HG03558 (cell line): ENCODE data around the gene USP20.
A peak's percentile ranks its signal among the peaks of the same experiment; 100 is the strongest.

ENCODE experiments used
- ATAC-seq: cut with Tn5 transposase; IDR thresholded peaks from one replicate; pipeline ENCODE4 v1.9.1; 2021; ENCODE audit warnings: moderate number of reproducible peaks; ENCODE audit not compliant: unreplicated experiment; ENCODE audit errors: extremely low read depth

Gene USP20

DNA sequence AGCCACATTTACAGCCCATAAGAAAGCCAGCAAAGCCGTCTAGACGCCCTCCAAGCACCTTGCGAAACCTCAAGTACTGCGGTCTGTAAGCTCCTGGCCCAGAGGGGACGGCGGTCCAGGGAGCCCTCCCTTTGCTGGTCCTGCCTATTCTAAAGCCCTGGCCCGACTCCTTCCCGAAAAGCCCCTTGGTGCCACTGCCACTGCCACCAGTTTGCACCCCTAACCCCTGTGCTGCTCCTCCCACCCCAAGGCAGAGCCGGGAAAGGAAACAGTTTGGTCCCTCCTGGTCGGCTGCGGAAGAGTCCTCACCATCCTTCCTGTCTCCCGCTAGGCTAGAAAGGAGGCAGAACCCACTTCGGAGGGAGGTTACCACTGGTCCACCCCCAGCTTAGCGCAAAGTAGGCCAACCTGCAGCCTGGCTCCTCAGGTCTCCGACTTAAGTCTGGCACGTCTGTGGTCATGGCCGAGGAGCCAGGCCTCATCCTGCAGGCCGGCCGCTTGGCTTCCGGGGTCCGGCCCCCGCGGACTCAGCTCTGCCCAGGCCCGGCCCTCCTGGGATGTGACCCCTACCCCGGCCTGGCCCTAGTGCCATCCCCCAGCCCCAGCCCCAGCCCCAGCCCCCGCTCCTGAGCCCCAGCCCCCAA lies 12.2 kb upstream of the USP20 start:
- no peak for ATAC-seq

DNA sequence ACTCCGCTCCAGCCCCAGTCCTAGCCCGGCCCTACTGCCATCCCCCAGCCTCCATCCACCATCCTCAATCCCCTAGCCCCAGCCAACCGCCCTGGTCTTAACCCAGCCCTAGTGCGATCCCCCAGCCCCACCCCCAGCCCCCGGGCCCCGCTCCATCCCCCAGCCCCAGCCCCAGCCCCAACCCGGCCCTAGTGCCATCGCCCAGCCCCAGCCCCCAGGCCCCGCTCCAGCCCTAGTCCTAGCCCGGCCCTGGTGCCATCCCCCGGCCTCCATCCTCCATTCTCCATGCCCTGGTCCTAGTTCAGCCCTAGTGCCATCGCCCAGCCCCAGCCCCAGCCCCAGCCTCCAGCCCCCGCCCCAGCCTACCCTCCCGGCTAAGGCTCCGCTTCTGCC lies 11.7 kb upstream of the USP20 start:
- ATAC-seq: peak; percentile 11

DNA sequence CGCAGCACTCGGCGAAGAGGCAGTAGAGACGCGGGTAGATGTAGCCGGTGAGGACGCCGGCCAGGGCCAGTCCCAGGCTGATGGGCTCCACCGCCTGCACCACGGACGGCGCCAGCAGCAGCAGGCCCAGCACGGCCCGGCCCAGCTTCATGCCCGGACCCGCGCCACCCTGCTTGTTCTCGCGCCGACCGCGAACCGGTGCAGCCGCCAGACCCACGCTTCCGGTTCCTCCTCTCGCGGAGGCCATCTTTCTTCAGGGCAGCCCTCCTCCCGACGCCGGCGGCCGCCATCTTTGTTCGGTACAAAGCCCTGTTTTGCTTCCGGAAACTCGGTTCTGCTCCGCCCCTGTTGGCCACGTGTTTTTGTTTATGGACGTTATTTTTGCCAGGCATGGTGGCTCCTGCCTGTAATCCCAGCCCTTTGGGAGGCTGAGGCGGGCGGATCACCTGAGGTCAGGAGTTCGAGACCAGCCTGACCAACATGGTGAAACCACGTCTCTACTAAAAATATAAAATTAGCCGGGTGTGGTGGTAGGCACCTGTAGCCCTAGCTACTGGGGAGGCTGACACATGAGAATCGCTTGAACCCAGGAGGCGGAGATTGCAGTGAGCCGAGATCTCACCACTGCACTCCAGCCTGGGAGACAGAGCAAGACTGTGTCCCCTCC lies 11.2 kb upstream of the USP20 start, which contains the start of gene TOR1A:
TOR1A (minus strand) TSS at position 202 of the 667 bp plus-strand sequence; CDS start at position 151, 51 bp downstream.
- ATAC-seq: peak; percentile 46

DNA sequence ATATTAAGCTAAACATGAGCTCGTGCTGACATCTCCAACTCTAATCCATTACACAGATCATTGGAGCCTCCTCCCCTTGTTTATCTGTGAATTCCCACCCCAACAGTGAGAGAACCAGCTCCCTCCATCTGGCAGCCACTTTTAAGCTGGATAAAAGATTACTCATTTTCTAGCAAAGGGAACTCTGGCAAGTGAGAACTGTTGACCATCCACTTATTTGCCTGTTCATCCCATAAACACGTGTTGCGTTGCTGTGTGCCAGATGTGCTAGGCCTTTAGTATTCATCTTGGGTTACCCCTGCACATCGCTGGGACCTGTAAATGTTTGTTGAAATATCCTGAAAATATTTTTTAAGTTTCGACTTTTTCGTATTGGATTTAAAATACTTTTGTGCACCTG lies 8.9 kb upstream of the USP20 start:
- ATAC-seq: no peak

DNA sequence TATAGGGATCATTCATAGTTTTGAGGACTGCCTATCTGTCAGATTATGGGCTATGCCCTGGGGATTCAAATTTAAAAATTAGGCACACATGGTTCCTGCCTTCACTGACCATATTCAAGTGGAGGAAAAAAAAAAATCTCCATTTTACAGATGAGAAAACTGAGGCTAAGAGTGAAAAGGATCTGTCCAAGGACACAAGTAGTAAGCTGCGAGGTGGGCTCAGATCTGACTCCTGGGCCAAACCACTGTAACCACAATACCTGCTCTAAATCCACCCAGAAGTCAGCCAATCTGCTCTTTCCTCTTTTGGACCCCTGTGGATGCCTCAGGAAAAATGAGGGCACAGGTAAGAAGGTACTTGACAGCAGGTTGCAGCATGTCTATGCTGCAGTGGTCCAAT lies 8.5 kb upstream of the USP20 start:
- no peak for ATAC-seq

DNA sequence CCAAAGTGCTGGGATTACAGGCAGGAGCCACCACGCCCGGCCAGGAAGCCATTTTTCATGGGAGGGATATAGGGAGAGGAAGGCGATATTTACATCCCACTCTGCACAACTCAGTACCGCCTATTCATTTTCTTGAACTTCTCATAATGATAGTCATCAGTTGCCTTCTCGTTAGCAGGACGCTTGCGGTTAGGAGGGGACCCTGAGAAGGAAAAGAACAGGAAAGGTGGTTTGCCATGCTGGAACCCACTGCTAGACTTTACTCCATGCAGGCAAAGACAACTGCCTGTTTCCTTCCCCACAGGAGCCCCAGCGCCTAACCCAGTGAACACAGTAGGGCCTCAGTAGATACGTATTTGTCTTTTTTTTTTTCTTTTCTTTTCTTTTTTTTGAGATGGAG lies 7.2 kb upstream of the USP20 start:
- no peak for ATAC-seq

DNA sequence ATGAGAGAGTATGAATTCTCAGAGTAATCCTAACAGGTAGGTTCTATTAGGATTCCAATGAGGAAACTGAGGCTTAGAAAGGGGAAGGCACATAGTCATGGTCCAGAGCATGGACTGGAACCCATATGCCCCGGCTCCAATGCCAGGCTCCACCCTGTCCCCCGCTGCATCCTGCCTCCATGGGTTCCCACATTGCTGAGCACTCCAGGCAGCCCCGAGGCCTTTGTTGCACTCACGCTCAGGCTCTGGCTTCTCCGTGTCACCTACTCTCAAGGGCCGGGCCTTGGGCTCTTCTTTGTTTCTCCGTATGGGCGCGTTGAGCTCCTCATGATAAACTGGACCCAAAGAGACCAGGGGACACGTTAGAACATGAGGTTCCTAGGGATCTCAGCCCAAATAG lies 6.3 kb upstream of the USP20 start:
- no peak for ATAC-seq

DNA sequence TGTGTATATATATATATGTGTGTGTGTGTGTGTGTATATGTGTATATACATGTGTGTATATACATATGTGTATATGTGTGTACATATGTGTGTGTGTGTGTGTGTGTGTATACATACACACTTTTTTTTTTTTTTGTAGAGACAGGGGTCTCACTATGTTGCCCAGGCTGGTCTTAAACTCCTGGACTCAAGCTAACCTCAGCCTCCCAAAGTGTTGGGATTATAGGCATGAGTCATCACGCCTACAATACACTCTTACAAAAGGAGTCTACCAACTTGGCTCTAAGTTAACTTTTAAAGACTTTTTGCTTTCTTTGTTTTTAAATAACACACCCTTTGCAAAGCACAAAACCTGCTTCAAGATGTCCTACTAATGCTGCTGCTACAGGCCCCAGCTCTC lies 2.3 kb upstream of the USP20 start:
- no peak for ATAC-seq

DNA sequence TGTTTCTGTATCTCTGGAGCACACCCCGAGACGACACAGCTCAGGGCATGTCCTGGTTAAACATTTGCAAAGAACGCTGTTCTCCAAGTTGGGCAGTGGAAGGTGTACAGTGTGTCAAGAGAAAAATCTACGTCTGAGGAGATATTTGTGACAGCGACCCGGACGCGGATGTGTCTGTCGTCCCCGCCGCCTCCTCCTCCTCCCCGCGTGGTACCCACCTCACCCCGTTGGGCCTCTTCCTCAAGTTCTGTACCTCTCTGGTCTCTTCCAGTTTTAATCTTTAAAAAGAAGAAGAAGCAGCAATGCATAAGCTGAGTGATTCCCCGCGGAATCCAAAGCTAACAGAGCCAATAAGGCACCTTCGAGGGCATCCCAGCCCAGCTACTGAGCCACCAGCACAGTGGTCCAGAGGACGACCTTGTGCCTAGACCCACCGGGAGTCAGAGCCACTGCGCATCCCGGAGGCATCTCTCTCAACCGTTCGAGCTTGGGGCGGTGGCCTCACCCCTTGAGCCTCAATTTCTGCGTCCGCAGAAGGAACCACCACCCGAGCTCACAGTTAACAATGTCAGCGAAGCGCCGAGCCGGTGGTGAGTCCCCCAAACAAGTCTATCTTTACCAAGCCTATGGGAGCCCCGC lies 650 bp upstream of the USP20 start:
- ATAC-seq: peak; percentile 8

DNA sequence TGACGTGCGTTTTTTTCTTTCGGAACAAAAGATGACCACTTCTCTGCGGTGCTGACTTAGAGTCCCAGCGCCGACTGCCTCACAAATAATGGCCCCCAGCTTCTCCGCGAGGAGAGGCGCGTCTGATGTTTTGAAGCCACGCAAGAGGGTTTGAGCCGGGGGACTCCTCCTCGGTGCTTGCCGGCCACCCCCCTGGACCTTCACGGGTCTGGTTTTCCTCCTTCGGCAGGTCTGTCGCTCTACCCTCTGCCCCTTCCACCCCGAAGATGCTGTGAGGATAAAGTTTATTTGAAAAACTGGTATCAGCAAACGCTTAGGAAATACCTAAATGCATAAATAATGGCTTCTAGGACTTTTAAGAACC lies 584 bp downstream of the USP20 start:
- no peak for ATAC-seq

DNA sequence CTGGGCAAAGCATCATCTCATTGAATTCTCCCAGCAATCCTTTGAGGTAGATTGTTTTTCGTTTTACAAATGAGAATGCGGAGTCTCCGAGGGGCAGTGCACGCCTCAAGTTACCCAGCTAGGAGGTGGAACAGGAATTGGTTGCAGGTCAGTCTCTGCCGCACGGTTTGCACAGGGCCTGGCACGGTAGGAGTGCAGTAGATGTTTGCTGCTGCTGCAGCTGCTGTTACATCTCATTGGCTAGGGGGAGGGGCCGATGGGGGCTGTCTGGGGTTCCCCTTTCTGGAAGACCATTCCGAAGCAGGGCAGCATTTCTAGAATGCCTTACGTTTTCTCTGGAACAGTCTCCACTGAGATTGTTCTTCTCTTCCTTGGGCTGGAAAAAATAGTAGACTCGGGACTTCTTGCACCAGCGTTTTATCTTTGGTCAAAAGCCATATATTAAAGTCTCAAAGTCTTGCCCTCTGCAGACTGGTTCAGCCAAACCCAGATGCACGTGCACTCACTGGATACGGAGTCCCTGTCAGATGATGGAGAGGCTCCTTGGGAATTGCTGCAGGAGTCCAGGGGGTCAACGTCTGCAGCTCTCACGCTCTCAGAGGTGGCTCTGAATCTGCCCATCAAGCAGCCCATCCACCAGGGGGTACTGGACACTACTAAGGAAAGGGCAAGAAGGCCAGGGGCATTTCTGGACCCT lies 1.2 kb downstream of the USP20 start:
- ATAC-seq: no peak

DNA sequence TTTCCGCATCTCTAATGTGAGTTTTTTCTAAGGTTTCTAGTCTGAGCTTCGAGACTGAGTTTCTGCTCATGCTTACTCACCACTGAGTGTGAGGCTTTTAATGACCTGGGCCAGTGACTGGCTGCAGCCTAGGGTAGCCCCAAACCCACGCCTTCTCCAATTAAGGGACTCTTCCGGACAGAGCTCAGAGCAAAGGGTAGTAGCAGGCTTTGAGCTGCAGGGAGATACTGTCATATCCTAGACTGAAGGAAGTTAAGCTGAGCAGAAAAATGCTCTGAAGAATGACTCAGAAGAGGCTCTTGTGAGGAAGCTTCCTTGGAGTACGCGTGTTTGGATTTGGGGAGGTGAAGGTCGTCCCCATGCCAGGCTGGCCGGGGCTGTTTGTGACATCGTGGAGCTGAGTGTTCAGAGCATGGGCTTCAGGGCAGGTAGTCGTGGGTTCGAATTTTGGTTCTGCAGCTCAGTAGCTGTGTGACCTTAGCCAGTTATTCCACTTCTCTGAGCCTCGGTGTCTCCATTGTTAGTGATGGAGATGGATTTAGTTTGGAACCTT lies 3.5 kb downstream of the USP20 start:
- no peak for ATAC-seq

DNA sequence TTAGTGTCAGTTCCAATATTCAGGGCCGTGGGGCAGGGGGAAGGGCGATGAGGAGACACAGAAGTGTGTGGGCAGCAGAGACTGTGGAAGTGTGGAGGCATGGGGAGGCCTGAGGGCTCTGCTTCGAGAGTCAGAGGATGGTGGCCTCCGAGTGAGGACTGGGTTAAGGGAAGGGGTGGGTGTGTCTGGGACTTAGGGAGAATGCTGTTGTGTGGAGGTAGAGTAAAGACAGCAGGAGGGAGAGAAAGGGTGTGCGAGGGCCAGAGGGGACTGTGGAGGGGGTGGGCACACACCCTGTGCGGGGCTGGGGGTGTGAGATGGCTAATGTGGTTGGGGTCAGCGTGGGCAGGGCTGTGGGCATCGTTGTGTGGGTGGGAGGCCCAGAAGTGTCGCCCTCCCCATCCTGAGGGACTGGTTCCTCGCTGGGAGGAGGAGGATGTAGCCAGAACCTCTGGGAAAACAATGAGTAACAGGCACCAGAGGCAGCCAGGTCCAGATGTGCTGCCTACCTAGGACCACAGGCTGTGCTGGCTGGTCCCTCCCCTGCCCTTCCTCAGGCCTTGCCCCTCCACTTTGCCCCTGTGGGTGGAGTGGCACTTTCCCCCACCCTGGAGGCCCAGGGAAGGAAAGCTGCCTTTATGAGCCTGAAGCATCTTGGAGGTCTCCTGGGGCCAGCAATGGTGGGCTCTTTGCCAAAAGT lies 4.2 kb downstream of the USP20 start:
- no peak for ATAC-seq

DNA sequence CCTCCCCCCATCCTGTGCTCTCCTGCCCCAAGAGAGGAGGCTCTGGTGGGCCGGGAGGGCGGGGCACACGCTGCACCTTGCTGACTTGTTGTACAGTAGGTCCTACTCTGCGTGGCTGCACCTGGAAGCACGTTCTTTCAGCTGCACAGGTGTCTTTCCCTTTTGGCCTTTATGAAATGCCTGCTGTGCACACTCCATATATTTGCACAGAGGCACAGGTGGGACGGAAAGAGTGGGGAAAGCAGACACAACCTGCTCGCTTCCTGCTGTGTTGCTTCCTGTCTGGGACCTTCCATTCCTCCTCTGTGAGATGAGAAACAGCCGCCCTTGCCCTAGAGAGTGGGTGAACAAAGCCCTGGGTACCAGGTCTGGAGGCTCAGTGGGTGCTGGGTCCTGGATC lies 4.8 kb downstream of the USP20 start:
- ATAC-seq: no peak

DNA sequence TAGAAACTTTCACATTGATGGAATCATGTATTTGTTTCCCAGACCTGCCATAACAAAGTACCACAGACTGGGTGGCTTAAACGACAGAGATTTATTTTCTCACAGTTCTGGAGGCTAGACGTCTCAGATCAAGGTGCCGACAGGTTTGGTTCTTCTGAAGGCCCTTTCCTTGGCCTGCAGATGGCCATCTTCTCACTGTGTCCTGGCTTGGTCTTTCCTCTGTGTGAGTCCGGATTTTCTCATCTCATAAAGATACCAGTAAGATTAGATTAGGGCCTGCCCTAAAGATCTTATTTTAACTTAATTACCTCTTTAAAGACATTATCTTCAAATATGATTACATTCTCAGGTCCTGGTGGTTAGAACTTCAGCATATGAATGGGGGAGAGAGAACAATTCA lies 5.8 kb downstream of the USP20 start:
- ATAC-seq: no peak

DNA sequence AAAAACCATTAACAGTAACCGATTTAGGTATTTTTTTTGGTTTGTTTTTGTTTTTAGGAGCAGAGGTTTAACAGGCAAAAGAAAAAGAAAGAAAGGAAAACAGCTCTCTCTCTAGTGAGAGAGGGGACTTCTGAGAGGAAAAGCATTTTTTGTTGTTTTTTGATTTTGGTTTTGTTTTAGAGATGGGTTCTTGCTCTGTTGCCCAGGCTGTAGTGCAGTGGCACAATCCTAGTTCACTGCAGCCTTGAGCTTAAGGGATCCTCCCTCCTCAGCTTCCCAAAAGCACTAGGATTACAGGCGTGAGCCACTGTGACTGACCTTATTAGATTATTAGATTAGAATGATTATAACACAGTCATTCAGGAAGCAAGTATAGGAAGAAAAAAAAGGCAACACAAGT lies 10.1 kb downstream of the USP20 start:
- ATAC-seq: no peak

DNA sequence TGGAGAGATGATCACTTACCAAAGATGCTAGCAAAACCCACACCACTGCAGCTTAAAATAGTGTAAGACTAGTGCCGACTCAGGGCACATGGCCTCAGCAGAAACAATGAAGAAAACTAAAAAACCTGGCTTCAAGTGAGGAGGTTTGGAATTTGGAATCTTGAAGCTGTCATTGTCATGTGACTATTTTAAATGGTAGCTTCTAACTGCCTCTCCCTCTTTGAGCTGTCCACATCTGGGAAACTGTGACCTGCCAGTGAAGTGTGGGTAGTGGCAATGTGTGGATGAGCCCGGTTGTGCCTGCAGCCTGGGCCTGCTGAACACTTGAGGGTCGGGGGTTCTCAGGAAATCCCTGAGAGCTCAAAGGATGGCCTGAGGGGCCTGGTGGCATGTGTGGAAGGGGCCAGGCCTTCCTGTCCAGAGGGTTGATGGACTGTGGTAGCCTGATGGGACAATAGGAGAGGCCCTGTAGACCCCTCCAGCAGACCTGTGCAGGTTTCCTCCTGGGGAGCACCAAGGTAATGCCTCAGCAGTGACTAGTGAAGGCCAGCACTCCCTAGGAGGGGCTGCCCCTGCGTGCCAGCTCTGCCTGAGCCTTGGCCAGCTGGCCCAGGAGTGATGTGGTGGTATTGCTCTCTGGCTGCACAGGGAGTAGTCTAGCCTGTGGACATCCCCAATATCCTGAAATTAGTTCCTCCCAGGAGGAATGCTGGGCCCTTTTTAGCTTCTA lies 13.6 kb downstream of the USP20 start:
- ATAC-seq: no peak

DNA sequence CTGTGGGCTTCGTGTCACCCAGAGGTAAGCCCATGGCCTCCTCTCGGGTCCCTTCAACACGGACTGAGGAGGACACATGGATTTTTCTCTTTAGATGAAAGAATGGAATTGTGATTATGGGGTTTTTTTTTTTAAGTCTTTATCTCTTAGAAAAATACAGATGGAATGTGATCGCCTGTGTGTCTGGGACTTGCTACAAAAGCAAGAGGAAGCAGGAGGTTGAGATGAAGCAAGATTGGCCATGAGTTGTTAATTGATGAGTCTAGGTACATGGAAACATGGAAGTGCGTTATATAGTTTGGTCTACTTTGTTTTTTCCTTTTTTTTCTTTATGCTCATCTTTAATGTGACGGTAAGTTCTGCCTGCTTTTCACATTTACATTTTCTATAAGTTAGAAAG lies 14.6 kb downstream of the USP20 start:
- ATAC-seq: no peak

DNA sequence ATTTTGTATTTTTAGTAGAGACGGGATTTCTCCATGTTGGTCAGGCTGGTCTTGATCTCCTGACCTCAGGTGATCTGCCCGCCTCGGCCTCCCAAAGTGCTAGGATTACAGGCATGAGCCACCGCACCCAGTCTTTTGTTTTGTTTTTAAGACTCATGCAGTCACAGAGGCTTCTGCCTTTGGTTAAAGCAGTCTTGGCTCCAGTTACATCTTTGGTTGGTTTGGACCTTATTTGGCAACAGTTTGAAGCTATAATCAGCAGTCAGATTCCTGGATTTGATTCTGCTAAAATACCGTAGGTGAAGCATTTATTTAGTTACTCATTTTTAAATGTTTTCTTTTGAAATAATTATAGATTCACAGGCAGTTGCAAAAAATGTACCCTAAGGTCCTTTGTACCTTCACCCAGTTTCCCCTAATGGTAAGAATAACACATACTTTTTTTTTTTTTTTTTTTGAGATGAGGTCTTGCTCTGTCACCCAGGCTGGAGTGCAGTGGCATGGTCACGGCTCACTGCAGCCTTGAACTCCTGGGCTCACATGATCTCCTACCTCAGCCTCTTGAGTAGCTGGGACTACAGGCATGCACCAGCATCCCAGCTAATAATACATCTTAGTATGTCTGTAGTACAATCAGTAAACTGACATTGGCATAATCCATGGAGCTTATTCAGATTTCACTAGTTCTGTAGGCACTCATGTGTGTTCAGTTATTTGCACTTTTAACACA lies 15.7 kb downstream of the USP20 start:
- no peak for ATAC-seq
